GM12891 (cell line): Measurements from ENCODE around the gene EFHC1.

Experiments
- PAX5 ChIP-seq: IDR thresholded peaks from 2 replicates; pipeline ENCODE4 v1.6.1; 2011; ENCODE audit warnings: low read length, moderate library complexity, mild to moderate bottlenecking; ENCODE audit not compliant: insufficient read depth, severe bottlenecking
- POLR2A ChIP-seq: IDR thresholded peaks from 2 replicates; pipeline ENCODE4 v1.6.1; 2011; ENCODE audit warnings: low read depth, low read length, control low read depth
- POLR2AphosphoS5 ChIP-seq: IDR thresholded peaks from 2 replicates; pipeline ENCODE4 v1.6.1; 2011; ENCODE audit warnings: low read depth, low read length, control low read depth
- POU2F2 ChIP-seq: IDR thresholded peaks from 2 replicates; pipeline ENCODE4 v1.6.1; 2011; ENCODE audit warnings: low read depth, mild to moderate bottlenecking, control low read depth, low read length, moderate library complexity
- SPI1 ChIP-seq: IDR thresholded peaks from 2 replicates; pipeline ENCODE4 v1.6.1; 2011; ENCODE audit warnings: low read depth, low read length, control low read depth
- TAF1 ChIP-seq: IDR thresholded peaks from 2 replicates; pipeline ENCODE4 v1.6.1; 2011; ENCODE audit warnings: low read depth, low read length, control low read depth

DNA sequence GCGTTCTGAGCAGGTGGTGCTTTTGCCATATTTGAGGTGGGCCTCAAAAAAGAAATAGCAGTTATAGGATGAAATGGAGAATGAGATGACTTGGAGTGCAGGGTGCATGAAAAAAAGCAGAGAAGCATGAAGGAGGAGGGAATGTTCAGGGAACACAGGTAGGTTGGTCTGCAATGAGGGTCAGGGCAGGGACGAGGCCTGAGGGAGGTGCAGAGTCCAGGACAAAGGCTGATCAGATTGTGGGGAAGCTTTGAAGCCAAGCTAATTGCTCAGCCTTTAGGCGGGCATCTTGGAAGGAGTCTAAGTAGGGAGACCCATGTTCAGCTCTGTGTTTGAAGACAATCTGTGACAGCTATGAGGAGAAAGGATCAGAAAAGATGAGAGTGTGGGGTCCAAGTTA lies 144.7 kb downstream of the EFHC1 start:
- TF ChIP-seq SPI1 (no peak), POLR2A (no peak), TAF1 (no peak), POLR2AphosphoS5 (no peak), POU2F2 (no peak), PAX5 (no peak)
